RPMI7951 (cell line): Measurements from ENCODE around the gene C1QTNF1. TPM values are rescaled to one million over a fixed set of nuclear protein-coding genes. Genes with fewer than 3 reads are reported as not detected.

Experiments used
- DNase-seq: peaks from one replicate; pipeline ENCODE4 v3.0.0-alpha.2; 2012; ENCODE audit warnings: low read depth
- total RNA-seq: library from RNA; depleted of rRNA; stranded (reverse); fragments of >200 nt; shearing (Covaris generic); gene quantifications from 2 replicates; pipeline ENCODE4 v1.2.3, GENCODE V29; 2014; rRNA removed

The C1QTNF1 gene
- total RNA-seq = 31.8 and 45.7 TPM in 2 replicates

- DNase-seq = peak; percentile 64
Measured at GRCh38 chr17:79023886-79024771, at the start of gene C1QTNF1. TSS of gene C1QTNF1 (plus strand) at chr17:79024169. CDS start at chr17:79043969, 19,800 bp downstream.

GRCh38 chr17:78974635-78975591, 49.1 kb upstream of the C1QTNF1 start:
- DNase-seq = no peak

- no peak for DNase-seq
Measured at GRCh38 chr17:78976907-78977680, 46.9 kb upstream of the C1QTNF1 start.

GRCh38 chr17:78977681-78977943, 46.4 kb upstream of the C1QTNF1 start:
- no peak for DNase-seq

GRCh38 chr17:78977997-78978973, 45.7 kb upstream of the C1QTNF1 start:
- no peak for DNase-seq

- DNase-seq = peak; percentile 92
Measured at GRCh38 chr17:78979780-78980623, 44.0 kb upstream of the C1QTNF1 start, which contains the start of gene LGALS3BP. TSS of gene LGALS3BP (minus strand) at chr17:78979923. CDS start at chr17:78977191, 2,732 bp downstream.

GRCh38 chr17:78980624-78980972, 43.4 kb upstream of the C1QTNF1 start:
- no peak for DNase-seq

GRCh38 chr17:78981010-78981888, 42.7 kb upstream of the C1QTNF1 start:
- no peak for DNase-seq

- DNase-seq = no peak
Measured at GRCh38 chr17:78985395-78985794, 38.6 kb upstream of the C1QTNF1 start.

GRCh38 chr17:78986048-78986648, 37.8 kb upstream of the C1QTNF1 start:
- peak; percentile 56 for DNase-seq

GRCh38 chr17:78986649-78987328, 37.2 kb upstream of the C1QTNF1 start:
- DNase-seq = peak; percentile 63

GRCh38 chr17:78988152-78988551, 35.8 kb upstream of the C1QTNF1 start:
- peak; percentile 38 for DNase-seq

GRCh38 chr17:78990349-78991016, 33.5 kb upstream of the C1QTNF1 start:
- DNase-seq = no peak

- DNase-seq = no peak
Measured at GRCh38 chr17:78991017-78991738, 32.8 kb upstream of the C1QTNF1 start.

- DNase-seq = no peak
Measured at GRCh38 chr17:78991906-78992532, 31.9 kb upstream of the C1QTNF1 start.
